NCI-H446 (cell line): ENCODE results near the gene HOXA11.

ENCODE experiments used
- DNase-seq, 2 experiments: peaks; one replicate each; lab custom pipeline; 2025; lab: John Stamatoyannopoulos, UW

Gene HOXA11

GRCh38 chr7:27147199-27148030, 37.6 kb downstream of the HOXA11 start, which contains the start of gene HOXA6:
Gene HOXA6, minus strand, starts transcription at chr7:27147774. Its CDS starts 25 bp downstream, at chr7:27147749.
- DNase-seq = no peak

- DNase-seq = no peak
These were observed 38.4 kb downstream of the HOXA11 start for GRCh38 chr7:27146491-27147198.

DNA sequence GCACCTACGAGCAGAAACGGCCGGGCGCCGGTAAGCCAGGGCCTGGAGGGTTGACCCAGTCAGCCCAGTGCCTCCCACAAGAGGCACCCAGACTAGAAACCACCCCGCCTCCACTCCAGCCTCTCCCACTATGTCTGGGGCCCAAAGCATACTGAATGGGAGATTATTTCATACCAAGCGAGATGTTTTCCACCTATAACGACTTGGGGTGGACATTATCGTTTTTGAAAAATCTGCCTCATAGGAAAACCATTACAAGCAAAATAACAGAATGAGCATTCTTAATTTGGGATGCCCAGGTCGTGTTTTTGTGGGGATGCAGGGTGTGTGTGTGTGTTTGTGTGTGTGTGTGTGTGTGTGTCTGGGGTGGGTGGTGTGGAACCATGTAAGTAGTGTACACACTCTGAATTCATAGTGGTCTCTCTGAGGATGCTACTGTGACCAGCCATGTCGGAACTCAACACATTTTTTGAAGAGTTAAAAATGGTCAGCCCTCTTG, 39.1 kb downstream of the HOXA11 start:
- DNase-seq = no peak

DNA sequence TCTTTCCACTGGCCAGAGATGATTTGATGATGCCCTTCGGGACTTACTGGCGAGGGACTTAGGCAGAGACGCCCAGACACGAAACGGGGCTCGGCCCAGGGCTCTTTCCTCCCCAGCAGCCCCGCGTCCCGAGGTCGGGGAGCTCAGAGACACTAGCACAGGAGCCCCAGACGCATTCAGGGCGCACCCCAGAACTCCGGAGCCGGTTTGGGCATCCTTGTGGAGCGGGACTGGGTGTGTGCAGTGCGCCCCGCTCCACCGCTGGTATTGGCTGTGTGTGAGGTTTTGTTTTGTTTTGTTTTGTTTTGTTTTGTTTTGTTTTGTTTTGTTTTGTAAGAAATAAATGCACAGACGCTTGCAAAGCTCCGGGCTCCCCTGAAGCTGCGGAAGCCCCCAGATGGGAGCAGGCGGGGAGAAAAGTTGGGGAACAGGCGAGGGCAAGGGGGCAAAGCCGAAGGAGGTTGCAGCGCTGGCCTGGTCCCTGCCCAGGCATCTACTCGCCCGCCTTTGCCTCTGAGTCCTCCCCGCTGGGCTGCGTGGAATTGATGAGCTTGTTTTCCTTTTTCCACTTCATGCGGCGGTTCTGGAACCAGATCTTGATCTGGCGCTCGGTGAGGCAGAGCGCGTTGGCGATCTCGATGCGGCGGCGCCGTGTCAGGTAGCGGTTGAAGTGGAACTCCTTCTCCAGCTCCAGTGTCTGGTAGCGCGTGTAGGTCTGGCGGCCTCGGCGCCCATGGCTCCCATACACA, 39.7 kb downstream of the HOXA11 start:
- no peak for DNase-seq

DNA sequence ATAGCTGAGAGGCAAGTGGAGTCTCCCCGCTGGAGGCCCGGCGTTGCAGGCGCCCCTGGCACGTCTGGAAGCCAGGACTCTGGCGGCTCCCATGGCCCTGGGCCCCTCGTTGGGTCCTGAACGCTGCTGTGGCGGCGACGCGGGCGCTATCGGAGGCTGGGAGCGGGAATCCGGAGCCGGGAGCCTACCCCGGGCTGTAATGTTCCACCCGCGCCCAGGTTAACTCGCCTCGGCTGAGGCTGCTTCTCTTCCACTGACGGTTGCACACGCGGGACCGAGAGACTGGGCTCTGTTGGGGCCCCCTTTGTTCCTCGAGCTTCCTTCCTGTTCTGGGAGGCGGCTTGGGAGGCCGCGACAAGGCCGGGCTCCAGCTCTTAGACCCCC, 40.3 kb downstream of the HOXA11 start:
- DNase-seq = no peak

GRCh38 chr7:27143950-27144780, 40.9 kb downstream of the HOXA11 start:
- no peak for DNase-seq

- DNase-seq = no peak
These were observed 41.7 kb downstream of the HOXA11 start, which contains the start of gene HOXA5 for GRCh38 chr7:27143023-27143949. Gene HOXA5, minus strand, starts transcription at chr7:27143681. Its CDS starts 74 bp downstream, at chr7:27143607.

GRCh38 chr7:27142580-27143022, 42.4 kb downstream of the HOXA11 start:
- DNase-seq = no peak

GRCh38 chr7:27141923-27142579, 43.0 kb downstream of the HOXA11 start:
- DNase-seq = no peak

GRCh38 chr7:27141137-27141922, 43.7 kb downstream of the HOXA11 start:
- no peak for DNase-seq

- DNase-seq = no peak
These were observed 44.7 kb downstream of the HOXA11 start for GRCh38 chr7:27140126-27140857.

DNA sequence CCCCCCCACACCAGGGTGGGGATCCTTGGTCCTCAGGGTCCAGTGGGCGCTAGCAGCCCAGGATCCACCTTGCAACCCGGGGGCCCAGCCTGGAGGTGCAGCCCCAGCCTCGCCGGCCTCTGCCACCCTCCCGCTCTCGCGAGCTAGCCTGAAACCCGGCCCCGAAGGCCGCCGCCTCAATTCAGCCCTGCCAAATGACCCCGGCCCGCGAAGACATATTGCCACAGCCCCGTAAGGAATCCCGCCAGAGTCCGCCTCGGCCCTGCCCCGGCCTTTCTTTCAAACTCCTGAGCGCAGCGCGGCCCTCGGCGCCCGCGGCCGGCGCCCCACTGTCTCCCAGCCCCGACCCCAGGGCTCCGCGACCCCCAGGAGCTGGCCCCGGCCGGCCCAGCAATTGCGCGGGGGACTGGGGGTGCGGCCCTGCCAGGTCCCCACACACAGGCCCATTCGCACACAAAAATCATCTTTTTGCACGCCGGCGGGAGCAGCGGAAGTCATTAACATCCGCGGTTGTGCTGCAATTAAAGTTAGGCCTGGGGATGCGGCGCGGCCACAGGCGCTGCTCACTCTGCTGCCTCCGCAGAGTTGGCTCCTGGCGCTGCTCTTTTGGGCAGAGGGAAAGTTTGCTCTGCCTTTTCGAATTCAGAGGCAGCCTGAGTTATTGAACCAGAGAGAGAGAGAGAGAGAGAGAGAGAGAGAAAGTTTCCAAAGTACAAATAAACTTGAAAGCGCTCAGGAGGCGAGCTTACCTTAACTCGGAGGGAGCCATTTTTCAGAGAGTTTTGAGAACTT, 45.5 kb downstream of the HOXA11 start:
- no peak for DNase-seq

GRCh38 chr7:27138985-27139333, 46.1 kb downstream of the HOXA11 start:
- DNase-seq = no peak

DNA sequence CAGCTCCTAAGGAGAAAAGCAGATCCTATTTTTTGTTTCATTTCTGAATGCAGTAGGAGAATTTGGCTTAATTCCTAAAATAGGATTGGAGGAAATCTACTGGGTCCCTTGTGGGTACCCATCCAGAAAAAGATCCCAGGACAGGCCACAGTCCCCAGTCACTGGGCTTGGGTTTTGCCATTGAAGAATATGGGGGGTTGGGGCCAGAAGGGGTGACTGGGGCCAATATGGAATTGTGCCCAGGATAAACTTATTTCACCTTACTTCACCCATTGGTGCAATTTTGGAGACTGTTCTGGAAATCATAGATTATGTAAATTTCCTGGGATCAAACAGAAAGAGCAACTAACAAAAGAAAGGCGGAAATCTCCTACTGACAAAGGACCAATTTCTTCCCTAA, 46.6 kb downstream of the HOXA11 start:
- no peak for DNase-seq

DNA sequence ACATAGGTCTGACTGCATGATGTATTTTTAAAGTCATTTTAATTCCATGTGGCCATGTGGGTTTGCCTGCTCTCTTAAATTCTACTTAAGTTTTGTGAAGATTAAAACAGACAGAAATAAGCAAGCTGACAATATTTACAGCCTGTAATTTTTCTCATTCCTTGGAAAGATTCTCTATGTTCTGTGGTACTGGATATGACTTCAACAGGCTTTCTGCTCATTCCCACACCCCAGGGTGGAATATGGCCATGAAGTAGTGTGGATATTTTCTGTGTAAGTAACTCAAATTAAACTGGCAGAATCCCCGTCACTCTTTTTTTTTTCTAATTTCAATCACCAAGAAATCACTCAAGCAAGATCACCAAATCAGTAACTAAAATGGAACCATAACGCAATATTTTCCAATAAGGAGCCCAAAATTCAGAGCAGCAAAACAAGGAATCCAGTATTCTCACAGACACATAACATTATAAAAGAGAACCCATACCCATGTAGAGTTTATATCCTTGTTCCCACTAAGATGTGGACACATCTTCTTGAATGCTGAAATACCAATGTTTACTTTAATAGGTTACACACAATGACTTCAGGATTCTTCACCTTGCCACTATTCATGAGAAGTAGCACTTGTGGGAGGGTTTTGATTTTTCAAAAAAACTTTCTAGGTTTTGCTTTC, 47.3 kb downstream of the HOXA11 start:
- DNase-seq = no peak

- DNase-seq = no peak
These were observed 50.6 kb downstream of the HOXA11 start for GRCh38 chr7:27134392-27134791.
